ENCODE results near the gene CSRNP3.

GRCh38 chr2:165720511-165720910 is 251.0 kb downstream of the CSRNP3 start:
- TF ChIP-seq CTCF (IDR thresholded peaks at IDR 0.05; ENCODE audit: extremely low read depth in 1 of 2, insufficient read depth in 1 of 2, low read depth in 1 of 2, low read length in 2 of 2) (no peak), POLR2A (IDR thresholded peaks at IDR 0.05; ENCODE audit: low read depth, low read length) (no peak), EZH2 (IDR thresholded peaks at IDR 0.05; ENCODE audit: borderline replicate concordance, low read depth, low read length, severe bottlenecking) (no peak), FOS (IDR thresholded peaks at IDR 0.05; ENCODE audit: borderline replicate concordance, insufficient read depth, low read length) (no peak)
